ENCODE measurements around the gene SPARC. TPM values are rescaled to one million over a fixed set of nuclear protein-coding genes. Genes with fewer than 3 reads are reported as not detected.

Gene SPARC
- total RNA-seq, 4 donors from 2014 or later, result 918 to 2,129 (median 1,501) TPM

- no peak overlapping the region for H3K4me3 ChIP-seq
- H3K9me3 ChIP-seq, result no peaks in the 10 kb centered on the region
- TF ChIP-seq EP300 (IDR thresholded peaks at IDR 0.05) (no peak), CTCF (IDR thresholded peaks at IDR 0.05) (no peak), POLR2A (IDR thresholded peaks at IDR 0.05) (no peak)
- H3K4me1 ChIP-seq, result peaks cover 0 to 69% (median 32%) of the 10 kb centered on the region in 4 donors
- DNase-seq (ENCODE audit: low spot score in 2 of 2), result no peak
- peaks cover 0 to 46% (median 0%) of the 10 kb centered on the region in 3 donors for H3K36me3 ChIP-seq
- H3K27ac ChIP-seq, result peak overlapping the region in 2 of 4 donors; percentile 34 to 72
- 45 to 49% methylated on average over 12 of the region's 12 CpGs for WGBS, 2 donors
- H3K27me3 ChIP-seq, result no peaks in the 10 kb centered on the region
Measured at GRCh38 chr5:151660616-151661495, 25.9 kb downstream of the SPARC start.

- Histone ChIP-seq H3K27ac (peak overlapping the region in 2 of 4 donors; percentile 34 to 72), H3K27me3 (no peaks in the 10 kb centered on the region), H3K36me3 (peaks cover 0 to 29% (median 0%) of the 10 kb centered on the region in 3 donors), H3K4me1 (peaks cover 0 to 52% (median 15%) of the 10 kb centered on the region in 4 donors), H3K4me3 (no peak overlapping the region), H3K9me3 (no peaks in the 10 kb centered on the region)
- WGBS, 2 donors, result 16 to 20% methylated on average over 10 of the region's 10 CpGs
- TF ChIP-seq EP300 (IDR thresholded peaks at IDR 0.05) (peak in 1 of 2 donors; percentile 27), CTCF (IDR thresholded peaks at IDR 0.05) (peak; percentile 81 to 97 (median 88)), POLR2A (IDR thresholded peaks at IDR 0.05) (no peak)
- DNase-seq (ENCODE audit: low spot score in 2 of 2), result peak; percentile 32 to 56
Measured at GRCh38 chr5:151659001-151659754, 27.5 kb downstream of the SPARC start.

GRCh38 chr5:151657114-151657513, 29.6 kb downstream of the SPARC start:
- DNase-seq (ENCODE audit: low spot score in 2 of 2), result no peak
- Histone ChIP-seq H3K27me3 (no peaks in the 10 kb centered on the region), H3K4me1 (peaks cover 0 to 34% (median 6%) of the 10 kb centered on the region in 4 donors), H3K4me3 (no peak overlapping the region), H3K27ac (no peak overlapping the region), H3K9me3 (no peaks in the 10 kb centered on the region), H3K36me3 (peaks cover 0 to 9% (median 0%) of the 10 kb centered on the region in 3 donors)
- WGBS, 2 donors, result 70 to 74% methylated on average over 1 of the region's 1 CpG
- no peak for TF ChIP-seq POLR2A (IDR thresholded peaks at IDR 0.05)
- TF ChIP-seq EP300 (IDR thresholded peaks at IDR 0.05), result no peak
- no peak for TF ChIP-seq CTCF (IDR thresholded peaks at IDR 0.05)

GRCh38 chr5:151656311-151656710, 30.4 kb downstream of the SPARC start:
- Histone ChIP-seq H3K4me1 (peaks cover 0 to 28% (median 6%) of the 10 kb centered on the region in 4 donors), H3K4me3 (no peak overlapping the region), H3K9me3 (no peaks in the 10 kb centered on the region), H3K36me3 (peaks cover 0 to under 1% (median 0%) of the 10 kb centered on the region in 3 donors), H3K27ac (no peak overlapping the region), H3K27me3 (no peaks in the 10 kb centered on the region)
- TF ChIP-seq EP300 (IDR thresholded peaks at IDR 0.05) (no peak), POLR2A (IDR thresholded peaks at IDR 0.05) (no peak), CTCF (IDR thresholded peaks at IDR 0.05) (no peak)
- 91 to 95% methylated on average over 4 of the region's 4 CpGs for WGBS, 2 donors
- no peak for DNase-seq (ENCODE audit: low spot score in 2 of 2)
